Epidermal melanocyte (primary cell): ENCODE results near the gene DYNLRB1.
"Not testable (repeated sequence)": the region's sequence is repeated elsewhere in the genome, so short reads cannot be mapped to it uniquely, and the experiment has no call there.

Experiments used
- DNase-seq: peaks from one replicate; pipeline ENCODE4 v3.0.0; 2011; ENCODE audit warnings: low spot score; ENCODE audit not compliant: insufficient read length

The DYNLRB1 gene

DNA sequence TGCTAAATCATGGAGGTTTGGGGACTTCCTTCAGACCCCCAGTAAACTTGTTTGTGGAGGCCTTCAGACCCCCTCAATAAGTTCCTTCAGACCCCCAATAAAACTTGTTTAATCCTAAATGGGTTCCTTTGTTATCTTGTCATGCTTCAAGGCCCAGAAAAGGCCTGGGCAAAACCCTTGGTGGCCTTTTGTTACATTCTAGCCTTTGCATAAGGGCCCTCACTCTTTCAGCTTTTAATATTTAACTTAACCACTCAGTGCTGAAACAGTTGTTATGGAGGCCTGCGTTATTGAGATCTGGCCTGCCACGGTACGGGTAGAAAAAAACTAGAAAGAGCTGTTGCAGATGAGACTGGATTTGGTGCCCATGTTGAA lies 4.3 kb upstream of the DYNLRB1 start:
- no peak for DNase-seq

DNA sequence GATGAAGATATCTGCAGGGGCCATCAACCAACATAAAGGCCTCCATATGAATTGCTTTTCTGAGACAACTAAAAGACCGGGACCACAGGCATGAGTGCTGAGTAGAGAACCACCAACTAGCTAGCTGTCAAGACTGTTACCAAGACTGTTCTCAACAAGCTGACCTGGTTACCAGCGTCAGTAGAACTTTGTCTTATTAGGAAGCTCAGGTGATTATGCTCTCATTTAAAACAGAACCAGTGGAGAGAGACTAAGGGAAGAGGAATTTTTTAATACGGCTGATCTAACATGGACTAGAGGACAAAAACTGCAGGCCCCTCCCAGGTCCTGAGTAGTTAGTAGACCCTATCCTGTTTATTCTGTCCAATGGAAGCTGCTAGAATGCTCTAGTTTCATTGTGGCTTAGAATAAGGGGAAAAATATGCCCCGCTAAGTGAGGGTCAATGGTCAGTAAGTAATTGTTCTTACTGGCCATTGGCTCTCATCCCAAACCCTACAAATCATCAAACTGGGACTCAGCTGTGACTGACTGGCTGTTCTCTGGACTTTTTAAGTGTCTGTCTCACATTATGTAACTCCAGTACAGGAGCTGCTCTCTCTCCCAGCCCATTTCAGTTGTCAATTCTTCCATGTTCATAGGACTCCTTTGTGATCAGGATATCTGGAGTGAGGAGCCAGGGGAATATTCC lies 3.8 kb upstream of the DYNLRB1 start:
- DNase-seq, result no peak

DNA sequence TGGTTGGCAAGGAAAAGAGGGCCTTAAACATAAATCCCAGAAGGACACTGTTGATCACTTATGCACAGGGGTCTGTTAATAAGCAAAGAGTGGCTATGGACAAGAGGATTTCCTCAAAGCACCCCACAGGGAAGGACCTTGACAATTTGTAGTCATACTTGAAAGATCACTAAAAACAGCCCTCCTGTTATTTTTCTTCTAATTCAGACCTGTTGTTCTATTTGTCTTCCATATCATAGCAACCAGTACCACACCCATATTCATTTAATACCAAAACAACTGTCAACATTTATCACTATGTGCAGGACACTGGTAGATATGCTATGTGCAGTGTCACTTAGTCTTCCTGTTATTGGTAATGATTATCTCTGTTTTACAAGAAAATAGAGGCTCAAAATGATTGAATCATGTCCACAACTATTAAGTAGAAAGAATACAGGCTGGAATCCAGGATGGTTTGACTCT lies 3.2 kb upstream of the DYNLRB1 start:
- no peak for DNase-seq

DNA sequence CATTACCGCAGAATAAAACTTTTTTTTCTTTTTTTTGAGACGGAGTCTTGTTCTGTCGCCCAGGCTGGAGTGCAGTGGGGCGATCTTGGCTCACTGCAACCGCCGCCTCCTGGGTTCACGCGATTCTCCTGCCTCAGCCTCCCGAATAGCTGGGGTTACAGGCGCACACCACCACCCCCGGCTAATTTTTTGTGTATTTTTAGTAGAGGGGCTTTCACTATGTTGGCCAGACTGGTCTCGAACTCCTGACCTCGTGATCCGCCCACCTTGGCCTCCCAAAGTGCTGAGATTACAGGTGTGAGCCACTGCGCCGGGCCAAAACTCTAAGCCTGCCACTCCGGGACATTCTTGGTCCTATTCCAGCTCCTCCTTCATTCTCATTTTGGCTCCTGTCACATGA lies 2.2 kb upstream of the DYNLRB1 start:
- not testable (repeated sequence) for DNase-seq

DNA sequence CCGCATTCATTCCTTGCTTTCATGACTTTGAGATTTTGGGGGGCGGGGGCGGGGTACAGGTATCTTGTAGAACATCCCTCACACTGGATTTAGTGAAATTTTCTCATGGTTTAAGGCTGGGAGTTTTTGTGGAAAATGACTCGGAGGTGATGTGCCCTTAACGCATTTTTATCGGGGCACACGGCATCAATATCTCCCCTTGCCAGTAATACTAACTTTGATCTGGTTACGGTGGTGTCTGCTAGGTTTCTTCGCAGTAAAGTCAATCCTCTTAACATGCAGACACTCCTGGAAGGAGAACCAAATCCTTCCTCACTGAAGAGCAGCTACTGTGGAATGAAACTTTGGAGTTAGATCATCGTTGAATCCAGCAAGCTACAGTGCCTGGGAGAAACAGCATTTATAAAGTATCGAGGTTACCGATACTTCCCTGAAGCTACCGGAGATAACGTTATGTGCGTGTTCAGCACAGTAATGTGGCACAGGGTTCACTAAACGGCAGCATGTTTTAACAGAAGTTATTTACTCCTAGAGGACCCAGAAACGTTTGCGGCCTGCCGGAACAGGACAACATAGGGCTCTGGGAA lies 1.2 kb upstream of the DYNLRB1 start:
- no peak for DNase-seq

DNA sequence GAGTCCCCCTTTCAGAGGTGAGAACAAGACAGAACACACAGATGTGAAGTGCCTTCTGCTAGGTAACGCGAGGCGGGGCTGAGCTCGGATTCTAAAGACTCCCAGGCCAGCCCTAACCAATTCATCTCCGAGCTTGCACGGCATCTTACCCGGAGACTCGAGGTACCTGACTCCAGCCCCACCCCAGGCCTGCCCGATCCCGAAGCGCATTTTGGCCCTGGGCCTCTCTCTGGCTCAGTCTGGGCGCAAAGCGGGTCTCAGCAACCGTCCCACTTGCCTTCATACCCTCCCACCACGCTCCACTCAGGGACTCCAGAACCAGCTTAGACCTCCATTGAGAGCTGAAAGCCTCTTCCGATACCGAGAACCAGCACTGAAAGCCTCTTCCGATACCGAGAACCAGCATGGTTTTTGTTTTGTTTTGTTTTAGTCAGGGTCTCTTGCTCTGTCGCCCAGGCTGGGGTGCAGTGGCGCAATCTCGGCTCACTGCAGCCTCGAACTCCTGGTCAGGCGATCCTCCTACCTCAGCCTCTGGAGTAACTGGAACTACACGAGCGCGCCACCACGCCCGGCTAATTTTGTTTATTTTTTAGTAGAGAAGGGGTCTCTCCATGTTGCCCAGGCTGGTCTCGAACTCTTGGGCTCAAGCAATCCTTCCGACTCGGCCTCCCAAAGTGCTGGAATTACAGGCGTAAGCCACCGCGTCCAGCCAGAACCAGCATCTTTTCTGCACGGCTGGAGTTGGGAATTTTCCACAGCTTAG lies 557 bp upstream of the DYNLRB1 start:
- no peak for DNase-seq

DNA sequence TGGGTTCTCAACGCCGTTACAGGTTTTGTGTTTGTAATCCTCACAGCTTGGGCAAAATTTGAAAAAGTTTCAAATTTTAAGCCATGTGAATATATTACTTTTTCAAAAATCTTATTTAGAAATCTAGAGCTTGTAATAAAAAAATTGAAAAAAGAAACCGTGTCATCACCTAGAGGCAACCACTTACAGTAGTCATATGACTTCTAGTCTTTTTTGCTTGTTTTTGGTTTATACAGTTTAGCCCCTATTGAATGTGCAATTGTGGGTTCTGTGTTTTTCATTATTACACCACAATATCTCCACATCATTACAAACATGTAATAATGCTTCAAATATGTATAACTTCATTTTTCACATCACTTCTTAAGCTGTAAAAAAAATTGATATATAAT lies 888 bp downstream of the DYNLRB1 start:
- DNase-seq, result no peak

DNA sequence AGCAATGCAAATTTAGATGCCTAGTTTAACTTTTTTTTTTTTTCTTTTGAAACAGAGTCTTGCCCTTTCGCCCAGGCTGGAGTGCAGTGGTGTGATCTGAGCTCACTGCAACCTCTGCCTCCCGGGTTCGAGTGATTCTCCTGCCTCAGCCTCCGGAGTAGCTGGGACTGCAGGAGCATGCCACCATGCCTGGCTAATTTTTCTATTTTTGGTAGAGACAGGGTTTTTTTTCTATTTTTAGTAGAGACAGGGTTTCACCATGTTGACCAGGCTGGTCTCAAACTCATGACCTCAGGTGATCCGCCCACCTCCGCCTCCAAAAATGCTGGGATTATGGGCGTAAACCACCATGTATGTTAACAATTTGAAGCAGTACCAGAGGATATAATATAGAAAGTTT lies 2.6 kb downstream of the DYNLRB1 start:
- DNase-seq, result not testable (repeated sequence)

DNA sequence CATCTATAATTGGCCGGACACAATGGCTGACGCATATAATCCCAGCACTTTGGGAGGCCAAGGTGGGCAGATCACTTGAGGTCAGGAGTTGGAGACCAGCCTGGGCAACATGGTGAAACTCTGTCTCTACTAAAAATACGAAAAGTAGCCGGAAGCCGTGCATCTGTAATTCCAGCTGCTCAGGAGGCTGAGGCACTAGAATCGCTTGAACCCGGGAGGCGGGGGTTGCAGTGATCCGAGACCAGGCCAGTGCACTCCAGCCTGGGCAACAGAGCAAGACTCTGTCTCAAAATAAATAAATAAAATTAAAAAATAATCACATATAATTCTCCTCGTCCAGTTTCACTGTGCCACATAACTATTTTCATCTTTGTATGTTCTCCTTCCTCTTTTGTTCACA lies 3.6 kb downstream of the DYNLRB1 start:
- not testable (repeated sequence) for DNase-seq

DNA sequence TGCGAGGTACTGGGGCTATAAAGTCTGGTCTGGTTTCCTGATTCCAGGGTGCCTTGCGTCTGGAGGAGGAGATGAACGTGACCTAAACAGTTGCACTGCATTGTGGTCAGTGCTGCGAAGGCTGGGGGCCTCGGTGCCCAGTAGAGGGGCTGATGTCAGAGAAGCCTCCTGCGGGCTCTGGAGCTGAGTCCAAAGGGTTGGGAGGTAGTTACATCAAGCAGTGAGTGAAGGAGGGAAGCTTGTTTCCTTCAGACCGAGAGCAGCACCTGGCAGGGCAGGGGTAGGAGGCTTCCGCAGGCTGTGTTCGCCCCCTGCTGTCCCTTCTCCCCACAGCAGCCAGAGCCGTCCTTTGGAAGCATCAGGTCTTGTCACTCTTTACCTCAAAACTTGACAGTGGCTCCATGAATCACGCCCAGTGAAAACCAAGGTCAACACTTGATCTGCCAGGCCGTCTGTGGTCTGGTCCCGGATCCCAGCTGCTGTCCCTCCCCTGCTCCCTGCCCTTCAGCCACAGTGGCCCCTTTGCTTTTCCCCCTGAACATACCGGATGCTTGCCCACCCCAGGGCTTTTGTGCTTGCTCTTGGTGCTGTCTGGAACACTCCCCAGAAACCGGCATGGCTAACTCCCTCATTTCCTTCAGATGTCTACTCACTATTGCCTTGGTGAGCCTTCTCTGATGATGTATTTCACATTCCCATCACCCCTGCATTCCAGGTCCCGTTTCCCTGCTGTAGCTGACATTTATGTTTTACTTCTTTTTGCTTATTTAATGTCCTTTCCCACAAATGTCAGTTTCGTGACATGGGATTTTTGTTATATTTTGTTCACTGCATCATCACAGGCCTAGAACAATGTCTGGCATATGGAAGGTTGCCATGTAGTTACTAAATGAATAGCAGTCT lies 7.0 kb downstream of the DYNLRB1 start:
- DNase-seq, result no peak

DNA sequence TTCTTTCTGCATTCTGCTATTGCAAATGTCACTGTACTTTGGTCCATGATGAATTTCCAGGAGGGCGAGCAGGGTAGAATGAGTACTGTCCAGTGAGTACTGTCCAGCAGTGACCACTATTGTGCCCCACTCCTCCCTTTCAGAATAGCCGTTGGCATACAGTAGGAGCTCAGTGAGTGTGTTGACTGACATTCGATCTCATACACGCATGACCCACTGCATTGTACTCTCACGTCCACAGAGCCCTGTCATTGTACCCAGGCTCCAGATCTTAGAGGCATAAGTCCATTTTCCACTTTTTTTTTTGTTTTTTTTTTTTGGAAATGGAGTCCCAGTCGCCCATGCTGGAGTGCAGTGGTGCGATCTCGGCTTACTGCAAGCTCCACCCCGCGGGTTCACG lies 8.2 kb downstream of the DYNLRB1 start:
- no peak for DNase-seq

DNA sequence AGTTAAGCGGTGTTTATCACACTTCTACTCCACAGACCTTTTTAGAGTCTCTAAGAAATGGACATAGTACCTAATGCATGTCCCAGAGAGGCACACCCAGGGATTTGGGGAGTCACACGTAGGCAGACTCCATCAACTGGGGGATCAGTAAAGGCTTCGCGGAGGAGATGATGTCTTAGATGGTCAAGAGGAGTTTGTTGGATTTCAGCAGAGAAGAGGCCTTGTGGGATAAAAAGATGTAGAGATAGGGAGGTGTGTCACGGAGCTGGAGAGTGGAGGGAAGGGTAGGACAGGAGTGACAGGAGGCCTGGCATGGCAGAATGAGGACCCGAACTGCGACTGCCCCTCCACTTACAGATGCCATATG lies 9.1 kb downstream of the DYNLRB1 start:
- DNase-seq, result no peak

DNA sequence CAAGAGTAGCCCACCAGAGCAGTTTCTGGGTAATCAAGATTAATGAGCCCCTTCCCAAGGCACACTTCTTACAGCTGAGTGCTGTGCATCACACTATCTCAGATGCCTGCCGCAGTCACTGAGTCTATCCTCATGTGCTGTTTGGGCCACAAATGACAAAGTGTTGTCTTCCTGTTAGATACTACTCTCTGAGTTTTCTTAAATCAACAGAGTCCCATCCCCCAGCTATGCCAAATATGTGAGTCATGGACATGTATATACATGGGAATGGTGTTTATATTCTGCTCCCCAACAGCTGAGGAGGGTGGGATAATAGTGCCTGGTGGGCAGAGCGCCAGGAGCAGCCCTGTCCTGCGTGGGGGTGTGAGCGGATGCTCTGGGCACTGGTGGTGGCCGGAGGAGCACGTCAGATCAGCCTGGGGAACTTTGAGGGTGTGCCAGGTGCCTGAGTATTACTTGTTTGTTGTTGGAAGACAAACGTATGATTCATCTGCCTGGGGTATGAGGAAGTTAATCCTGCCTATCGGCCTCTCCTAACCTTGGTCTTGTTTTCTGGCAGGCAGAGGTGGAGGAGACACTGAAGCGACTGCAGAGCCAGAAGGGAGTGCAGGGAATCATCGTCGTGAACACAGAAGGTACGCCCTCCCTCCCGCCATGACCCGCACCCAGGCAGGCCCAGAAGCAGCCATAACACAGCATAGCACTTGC lies 9.6 kb downstream of the DYNLRB1 start:
- DNase-seq, result no peak

DNA sequence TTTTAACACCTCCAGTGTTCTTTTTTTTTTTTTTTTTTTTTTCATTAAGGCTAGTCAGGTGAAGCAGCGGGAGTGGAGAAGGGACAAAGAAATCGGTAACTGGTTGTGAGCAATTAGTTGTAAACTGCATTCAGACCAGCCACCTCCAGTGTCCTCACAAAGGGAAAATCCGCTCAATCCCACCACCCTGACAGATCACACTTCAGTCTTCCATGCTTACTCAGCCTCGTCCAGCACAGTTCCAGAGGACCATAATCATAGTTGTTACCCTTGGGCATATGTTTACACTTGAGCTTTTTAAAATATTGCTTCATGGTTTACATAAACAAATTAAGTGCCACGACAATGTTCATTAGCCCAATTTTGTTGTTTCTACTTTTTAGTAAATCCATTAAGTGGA lies 10.2 kb downstream of the DYNLRB1 start:
- no peak for DNase-seq

DNA sequence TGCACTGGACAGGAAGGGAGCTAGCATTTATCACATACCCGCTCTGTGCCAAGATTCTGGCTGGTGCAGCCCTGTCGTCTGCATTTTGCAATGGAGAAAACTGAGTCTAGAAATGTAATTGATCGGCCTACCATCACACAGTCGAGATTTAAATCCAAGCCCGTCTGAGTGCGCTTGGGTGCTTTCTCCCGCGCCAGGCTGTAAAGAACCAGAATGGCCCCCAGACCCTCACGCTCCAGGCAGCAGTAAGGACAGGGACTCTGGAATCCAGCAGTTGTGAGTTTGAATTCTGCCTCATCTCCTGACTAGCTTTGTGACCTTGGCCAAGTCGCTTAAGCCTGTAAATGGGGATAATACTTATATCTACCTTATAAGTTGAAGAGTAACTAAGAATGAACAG lies 10.8 kb downstream of the DYNLRB1 start:
- no peak for DNase-seq

DNA sequence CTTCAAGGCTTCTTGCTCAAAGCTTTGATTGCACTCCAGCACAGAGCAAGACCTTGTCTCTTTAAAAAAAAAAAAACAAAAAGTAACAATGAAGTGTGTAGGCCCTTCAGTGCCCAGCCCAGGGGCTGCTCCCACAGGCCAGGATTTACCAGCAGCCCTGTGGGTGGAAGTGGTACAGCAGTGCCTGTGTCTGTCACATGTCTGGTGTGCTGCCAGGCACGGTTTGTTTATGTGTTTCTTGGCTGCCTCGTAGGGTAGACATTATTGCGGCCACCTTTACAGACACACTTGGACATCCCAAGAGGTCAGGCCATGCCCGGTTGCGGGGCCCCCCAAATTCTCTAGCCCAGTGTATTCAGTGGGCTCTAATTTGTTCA lies 12.7 kb downstream of the DYNLRB1 start:
- no peak for DNase-seq

DNA sequence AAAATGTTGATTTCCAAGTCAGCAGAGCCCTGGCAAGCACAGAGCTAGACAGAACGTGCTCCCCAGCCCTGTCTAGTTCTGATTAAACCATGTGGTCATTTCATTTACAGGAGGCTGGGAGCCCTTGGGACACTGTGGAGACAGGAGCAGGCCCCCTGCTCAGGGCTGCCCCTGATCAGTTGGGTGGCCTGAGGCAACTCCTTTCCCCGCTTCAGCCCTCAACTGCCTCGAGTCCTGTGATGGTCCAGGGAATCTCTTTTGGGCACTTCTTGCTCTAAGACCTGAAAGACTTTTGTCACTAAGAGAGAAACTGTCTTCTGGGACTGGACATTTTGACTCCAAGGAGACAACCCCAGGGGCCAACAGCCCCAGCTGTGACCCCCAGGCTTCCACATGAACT lies 13.5 kb downstream of the DYNLRB1 start:
- no peak for DNase-seq

DNA sequence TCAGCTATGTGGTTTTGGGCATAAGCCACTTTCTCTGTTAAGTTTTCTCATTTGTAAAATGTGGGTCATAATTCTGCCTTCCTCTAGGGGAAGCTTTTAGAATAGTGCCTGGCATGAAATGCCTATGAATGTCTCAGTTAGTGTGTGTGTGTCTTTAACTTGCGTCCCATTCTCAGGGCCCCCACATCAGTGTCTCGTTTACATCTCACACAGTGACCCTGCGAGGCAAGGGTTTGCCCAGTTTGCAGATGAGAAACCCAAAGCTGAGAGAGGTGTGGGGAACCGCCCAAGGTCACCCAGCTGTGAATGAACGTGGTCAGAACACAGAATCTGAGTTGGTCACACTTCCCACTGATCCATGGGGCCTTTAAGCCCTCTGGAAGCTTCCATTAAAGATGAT lies 14.1 kb downstream of the DYNLRB1 start:
- no peak for DNase-seq

DNA sequence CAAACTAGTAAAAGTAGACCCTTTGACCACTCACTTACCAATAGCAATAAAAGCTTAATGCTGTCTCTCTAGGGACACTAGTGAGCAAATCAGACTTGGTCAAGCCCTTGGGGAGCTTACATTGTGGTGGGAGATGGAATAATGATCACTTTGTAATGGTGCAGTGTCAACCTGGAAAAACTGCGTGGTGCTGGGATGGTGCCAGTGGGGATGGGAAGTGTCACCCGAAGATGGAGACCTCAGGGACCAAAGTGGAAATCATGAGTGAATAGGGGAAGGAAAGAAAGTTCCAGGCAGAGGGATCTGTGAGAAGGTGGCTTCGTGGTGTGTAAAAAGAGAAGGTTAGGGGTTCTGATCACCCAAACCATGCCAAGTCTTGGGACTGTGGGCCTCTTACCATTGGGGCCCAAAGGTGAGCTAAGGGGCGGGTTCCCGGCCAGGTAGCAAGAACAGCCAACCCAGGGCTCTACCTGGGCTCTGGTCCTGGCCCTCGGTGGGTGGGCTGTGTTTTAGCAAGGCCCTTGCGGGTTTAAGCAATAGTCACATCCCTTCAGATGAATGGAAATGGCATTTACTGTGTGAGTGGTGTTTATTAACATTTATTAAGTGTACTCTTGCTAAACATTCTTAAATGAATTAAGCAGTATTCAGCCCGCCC lies 15.5 kb downstream of the DYNLRB1 start:
- no peak for DNase-seq

DNA sequence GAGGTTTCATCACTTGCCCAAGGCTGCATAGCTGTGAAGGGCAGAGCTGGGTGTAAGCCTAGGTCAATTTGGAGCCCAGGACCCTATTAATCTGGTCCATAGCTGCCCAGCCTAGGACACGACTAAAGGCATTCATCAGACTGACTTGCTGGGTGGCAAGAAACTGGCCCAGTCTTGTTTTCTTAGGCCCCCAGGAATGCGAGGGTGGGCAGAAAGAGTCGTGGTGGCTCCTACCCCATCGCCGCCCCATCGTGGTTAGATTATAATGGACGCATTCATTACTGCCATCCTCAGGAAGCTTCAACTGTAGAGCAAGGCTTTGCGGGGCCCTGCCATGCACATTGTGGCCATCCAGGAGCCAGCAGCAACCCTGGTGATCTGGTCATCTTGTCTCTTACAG lies 16.1 kb downstream of the DYNLRB1 start:
- DNase-seq, result no peak

DNA sequence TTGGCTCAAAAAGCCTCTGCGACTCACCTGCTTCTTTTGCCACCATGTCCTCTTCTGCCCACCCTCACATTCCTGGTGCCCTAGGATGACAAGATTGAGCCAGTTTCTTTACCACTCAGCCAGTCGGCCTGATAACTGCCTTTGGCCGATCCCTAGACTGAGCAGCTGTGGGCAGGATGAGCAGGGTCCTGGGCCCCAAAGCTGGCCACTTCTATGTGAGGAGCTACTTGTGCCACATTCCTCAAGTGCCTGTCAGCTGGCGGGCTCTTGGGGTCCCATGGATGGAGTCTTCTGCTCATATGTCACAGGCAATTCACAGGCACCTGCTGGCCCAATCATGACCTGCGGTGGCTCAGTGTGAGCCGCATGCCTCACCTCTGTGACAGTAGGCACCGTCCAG lies 16.5 kb downstream of the DYNLRB1 start:
- DNase-seq, result no peak
